HG02938 (cell line): ENCODE data around the gene RUFY3.
A peak's percentile ranks its signal among the peaks of the same experiment; 100 is the strongest.
"Not testable (repeated sequence)": the region's sequence is repeated elsewhere in the genome, so short reads cannot be mapped to it uniquely, and the experiment has no call there.

Experiments
- ATAC-seq: cut with Tn5 transposase; IDR thresholded peaks from one replicate; pipeline ENCODE4 v1.9.1; 2021; ENCODE audit warnings: mild to moderate bottlenecking, moderate library complexity; ENCODE audit not compliant: unreplicated experiment

The RUFY3 gene

GRCh38 chr4:70721747-70722146, at the start of gene RUFY3:
Gene RUFY3, plus strand, starts transcription at chr4:70721964. Its CDS starts 610 bp downstream, at chr4:70722574.
- no peak for ATAC-seq

- no peak for ATAC-seq
Measured at GRCh38 chr4:70674191-70674590, 47.6 kb upstream of the RUFY3 start.

- ATAC-seq = no peak
Measured at GRCh38 chr4:70674731-70675130, 47.0 kb upstream of the RUFY3 start.

GRCh38 chr4:70676554-70677090, 45.1 kb upstream of the RUFY3 start:
- ATAC-seq = no peak

- ATAC-seq = peak; percentile 69
Measured at GRCh38 chr4:70678383-70678999, 43.3 kb upstream of the RUFY3 start.

GRCh38 chr4:70680934-70681333, 40.8 kb upstream of the RUFY3 start:
- no peak for ATAC-seq

- ATAC-seq = peak; percentile 65
Measured at GRCh38 chr4:70681704-70682103, 40.1 kb upstream of the RUFY3 start.

GRCh38 chr4:70682142-70682541, 39.6 kb upstream of the RUFY3 start:
- not testable (repeated sequence) for ATAC-seq

- ATAC-seq = no peak
Measured at GRCh38 chr4:70687392-70687791, 34.4 kb upstream of the RUFY3 start.

GRCh38 chr4:70687821-70688794, 33.7 kb upstream of the RUFY3 start, which contains the start of gene UTP3:
Gene UTP3, plus strand, starts transcription at chr4:70688532. Its CDS starts 146 bp downstream, at chr4:70688678.
- peak; percentile 95 for ATAC-seq

GRCh38 chr4:70688795-70689231, 33.0 kb upstream of the RUFY3 start:
- peak; percentile 5 for ATAC-seq

- no peak for ATAC-seq
Measured at GRCh38 chr4:70691661-70692060, 30.1 kb upstream of the RUFY3 start.

GRCh38 chr4:70694633-70695032, 27.1 kb upstream of the RUFY3 start:
- ATAC-seq = not testable (repeated sequence)

- ATAC-seq = not testable (repeated sequence)
Measured at GRCh38 chr4:70698435-70698834, 23.3 kb upstream of the RUFY3 start.

GRCh38 chr4:70700712-70701111, 21.1 kb upstream of the RUFY3 start:
- no peak for ATAC-seq

GRCh38 chr4:70701271-70701670, 20.5 kb upstream of the RUFY3 start:
- no peak for ATAC-seq

- not testable (repeated sequence) for ATAC-seq
Measured at GRCh38 chr4:70702592-70702991, 19.2 kb upstream of the RUFY3 start.

GRCh38 chr4:70703619-70704214, 18.0 kb upstream of the RUFY3 start:
- ATAC-seq = no peak

- peak; percentile 53 for ATAC-seq
Measured at GRCh38 chr4:70704215-70704930, 17.4 kb upstream of the RUFY3 start.

- peak; percentile 36 for ATAC-seq
Measured at GRCh38 chr4:70704931-70705182, 16.9 kb upstream of the RUFY3 start.
